GM23338 (cell line): ENCODE measurements around the gene COQ10A.

Experiments
- CTCF ChIP-seq, 2 experiments: fragments of 200-600 bp in 1 of 2; sonication (generic) in 1 of 2; conservative IDR thresholded peaks; 2 replicates each; pipeline versions ENCODE4 v1.5.1 to v1.6.1; 2016 to 2017; ENCODE audit warnings: antibody characterized with exemption in 2 of 2, low read depth in 2 of 2, mild to moderate bottlenecking in 2 of 2, moderate library complexity in 1 of 2
- TF ChIP-seq, protein P1 (sequence below): IDR thresholded peaks from one replicate; pipeline ENCODE4 v1.6.1; 2018; ENCODE audit warnings: antibody characterized with exemption; ENCODE audit not compliant: unreplicated experiment

DNA sequence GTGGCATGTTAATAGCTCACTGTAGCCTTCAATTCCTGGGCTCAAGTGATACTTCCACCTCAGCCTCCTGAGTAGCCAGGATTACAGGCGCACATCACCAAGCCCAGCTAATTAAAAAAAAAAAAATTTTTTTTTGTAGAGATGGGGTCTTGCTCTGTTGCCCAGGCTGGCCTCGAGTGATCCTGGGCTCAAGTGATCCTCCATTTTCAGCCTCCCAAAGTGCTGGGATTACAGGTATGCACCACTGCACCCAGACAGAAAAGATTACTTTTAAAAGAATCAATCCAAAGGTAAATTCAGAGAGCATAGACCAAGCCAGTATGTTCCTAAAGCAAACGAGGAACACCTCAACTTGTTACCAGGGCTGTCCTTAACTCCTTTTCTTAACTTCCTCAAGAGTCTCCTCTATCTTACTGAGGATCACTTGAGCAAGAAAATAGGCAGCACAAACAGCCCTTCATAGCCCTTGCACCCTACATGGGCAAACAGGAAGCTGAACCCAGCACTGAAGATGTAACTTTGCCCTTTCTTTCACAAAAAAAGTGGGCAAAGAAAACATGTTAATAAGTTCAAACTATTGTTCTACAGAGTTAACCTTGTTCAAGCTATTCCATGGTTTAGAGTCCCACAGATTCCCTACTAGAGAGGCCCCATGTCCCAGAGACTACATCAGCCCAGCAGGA lies 22.1 kb downstream of the COQ10A start:
- no peak for TF ChIP-seq CTCF (conservative IDR thresholded peaks at IDR 0.05; ENCODE audit: low read depth in 2 of 2)
- TF ChIP-seq, protein P1, sequence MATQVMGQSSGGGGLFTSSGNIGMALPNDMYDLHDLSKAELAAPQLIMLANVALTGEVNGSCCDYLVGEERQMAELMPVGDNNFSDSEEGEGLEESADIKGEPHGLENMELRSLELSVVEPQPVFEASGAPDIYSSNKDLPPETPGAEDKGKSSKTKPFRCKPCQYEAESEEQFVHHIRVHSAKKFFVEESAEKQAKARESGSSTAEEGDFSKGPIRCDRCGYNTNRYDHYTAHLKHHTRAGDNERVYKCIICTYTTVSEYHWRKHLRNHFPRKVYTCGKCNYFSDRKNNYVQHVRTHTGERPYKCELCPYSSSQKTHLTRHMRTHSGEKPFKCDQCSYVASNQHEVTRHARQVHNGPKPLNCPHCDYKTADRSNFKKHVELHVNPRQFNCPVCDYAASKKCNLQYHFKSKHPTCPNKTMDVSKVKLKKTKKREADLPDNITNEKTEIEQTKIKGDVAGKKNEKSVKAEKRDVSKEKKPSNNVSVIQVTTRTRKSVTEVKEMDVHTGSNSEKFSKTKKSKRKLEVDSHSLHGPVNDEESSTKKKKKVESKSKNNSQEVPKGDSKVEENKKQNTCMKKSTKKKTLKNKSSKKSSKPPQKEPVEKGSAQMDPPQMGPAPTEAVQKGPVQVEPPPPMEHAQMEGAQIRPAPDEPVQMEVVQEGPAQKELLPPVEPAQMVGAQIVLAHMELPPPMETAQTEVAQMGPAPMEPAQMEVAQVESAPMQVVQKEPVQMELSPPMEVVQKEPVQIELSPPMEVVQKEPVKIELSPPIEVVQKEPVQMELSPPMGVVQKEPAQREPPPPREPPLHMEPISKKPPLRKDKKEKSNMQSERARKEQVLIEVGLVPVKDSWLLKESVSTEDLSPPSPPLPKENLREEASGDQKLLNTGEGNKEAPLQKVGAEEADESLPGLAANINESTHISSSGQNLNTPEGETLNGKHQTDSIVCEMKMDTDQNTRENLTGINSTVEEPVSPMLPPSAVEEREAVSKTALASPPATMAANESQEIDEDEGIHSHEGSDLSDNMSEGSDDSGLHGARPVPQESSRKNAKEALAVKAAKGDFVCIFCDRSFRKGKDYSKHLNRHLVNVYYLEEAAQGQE, result no peak
